HEK293 (cell line): ENCODE data around the gene CPLX3.
A peak's percentile ranks its signal among the peaks of the same experiment; 100 is the strongest.

Source experiments
- CTCF ChIA-PET: fragments of 350-600 bp; formaldehyde crosslinking; extraction: SDS; loops from one replicate; lab custom pipeline; 2021; ENCODE audit warnings: antibody characterized with exemption; lab: Yijun Ruan, JAX
- POLR2A ChIA-PET: fragments of 300-600 bp; formaldehyde crosslinking; extraction: SDS; loops from one replicate; lab custom pipeline; 2020; ENCODE audit warnings: antibody characterized with exemption, inconsistent platforms; lab: Yijun Ruan, JAX
- H3K27ac ChIP-seq: fragments of 200-500 bp; sonication (Bioruptor generic); 2 replicates; pipeline ENCODE4 v1.5.1; 2014; ENCODE audit warnings: low read depth, low read length, control low read depth, inconsistent platforms; ENCODE audit errors: extremely low read depth
- H3K36me3 ChIP-seq, 2 experiments: fragments of 200-500 bp in 1 of 2; sonication (Bioruptor generic) in 1 of 2; 1 replicate in 1 of 2; 2 replicates in 1 of 2; pipeline ENCODE4 v1.5.1; 2014 to 2017; ENCODE audit warnings: inconsistent platforms in 2 of 2, low read length in 2 of 2; ENCODE audit not compliant: control insufficient read depth in 2 of 2, insufficient read depth in 1 of 2
- H3K4me1 ChIP-seq: fragments of 200-500 bp; sonication (Bioruptor generic); 2 replicates; pipeline ENCODE4 v1.5.1; 2014; ENCODE audit warnings: mild to moderate bottlenecking, low read length, inconsistent platforms; ENCODE audit not compliant: control insufficient read depth, insufficient read depth
- H3K4me3 ChIP-seq: 2 replicates; pipeline ENCODE4 v1.5.1; 2011; ENCODE audit warnings: low read depth, mild to moderate bottlenecking, control low read depth, low read length, moderate library complexity
- H3K9me3 ChIP-seq: fragments of 200-500 bp; sonication (Bioruptor generic); 2 replicates; pipeline ENCODE4 v1.5.1; 2014; ENCODE audit warnings: low read depth, low read length, inconsistent platforms; ENCODE audit not compliant: control insufficient read depth, insufficient read depth
- ATF2 ChIP-seq: fragments of 450-650 bp; formaldehyde crosslinking; IDR thresholded peaks from 2 replicates; pipeline ENCODE4 v1.5.1; 2016; ENCODE audit warnings: missing biosample characterization, missing genetic modification characterization, low read depth
- MYNN ChIP-seq: fragments of 450-650 bp; formaldehyde crosslinking; IDR thresholded peaks from 2 replicates; pipeline ENCODE4 v1.5.1; 2016; ENCODE audit warnings: missing biosample characterization, missing genetic modification characterization, borderline replicate concordance
- RBAK ChIP-seq: fragments of 450-650 bp; formaldehyde crosslinking; IDR thresholded peaks from 2 replicates; pipeline ENCODE4 v1.5.1; 2016; ENCODE audit warnings: missing biosample characterization, missing genetic modification characterization
- TCF7L2 ChIP-seq: IDR thresholded peaks from 2 replicates; pipeline ENCODE4 v1.6.1; 2011; ENCODE audit warnings: low read depth, mild to moderate bottlenecking, inconsistent platforms, low read length, moderate library complexity, borderline replicate concordance
- ZBTB49 ChIP-seq: fragments of 450-650 bp; formaldehyde crosslinking; IDR thresholded peaks from 2 replicates; pipeline ENCODE4 v1.5.1; 2016; ENCODE audit warnings: missing biosample characterization, missing genetic modification characterization, low read depth
- ZNF324 ChIP-seq: fragments of 450-650 bp; formaldehyde crosslinking; IDR thresholded peaks from 2 replicates; pipeline ENCODE4 v1.5.1; 2016; ENCODE audit warnings: missing biosample characterization, missing genetic modification characterization
- ZNF362 ChIP-seq: fragments of 450-650 bp; formaldehyde crosslinking; IDR thresholded peaks from 2 replicates; pipeline ENCODE4 v1.5.1; 2016; ENCODE audit warnings: missing biosample characterization, missing genetic modification characterization
- ZNF449 ChIP-seq: fragments of 450-650 bp; formaldehyde crosslinking; IDR thresholded peaks from 2 replicates; pipeline ENCODE4 v1.5.1; 2017; ENCODE audit warnings: missing biosample characterization, mild to moderate bottlenecking, missing genetic modification characterization, moderate library complexity
- ZNF555 ChIP-seq: fragments of 450-650 bp; formaldehyde crosslinking; conservative IDR thresholded peaks from 2 replicates; pipeline ENCODE4 v1.5.1; 2017; ENCODE audit warnings: missing biosample characterization, mild to moderate bottlenecking, missing genetic modification characterization, inconsistent platforms
- ZNF600 ChIP-seq: fragments of 450-650 bp; formaldehyde crosslinking; IDR thresholded peaks from 2 replicates; pipeline ENCODE4 v1.5.1; 2016; ENCODE audit warnings: missing biosample characterization, missing genetic modification characterization
- ZNF768 ChIP-seq: fragments of 450-650 bp; formaldehyde crosslinking; IDR thresholded peaks from 2 replicates; pipeline ENCODE4 v1.5.1; 2018; ENCODE audit warnings: missing biosample characterization, mild to moderate bottlenecking, missing genetic modification characterization
- TF ChIP-seq, protein P1 (sequence below): fragments of 450-650 bp; formaldehyde crosslinking; IDR thresholded peaks from 2 replicates; pipeline ENCODE4 v1.5.1; 2016; ENCODE audit warnings: missing biosample characterization, missing genetic modification characterization
- TF ChIP-seq, protein P2 (sequence below): fragments of 450-650 bp; formaldehyde crosslinking; IDR thresholded peaks from 2 replicates; pipeline ENCODE4 v1.5.1; 2016; ENCODE audit warnings: missing biosample characterization, missing genetic modification characterization
- TF ChIP-seq, protein P3 (sequence below): fragments of 450-650 bp; formaldehyde crosslinking; IDR thresholded peaks from 2 replicates; pipeline ENCODE4 v1.5.1; 2016; ENCODE audit warnings: missing biosample characterization, missing genetic modification characterization
- TF ChIP-seq, protein P4 (sequence below): fragments of 450-650 bp; formaldehyde crosslinking; IDR thresholded peaks from 2 replicates; pipeline ENCODE4 v1.5.1; 2016; ENCODE audit warnings: missing biosample characterization, missing genetic modification characterization
- TF ChIP-seq, protein P5 (sequence below): fragments of 450-650 bp; formaldehyde crosslinking; IDR thresholded peaks from 2 replicates; pipeline ENCODE4 v1.5.1; 2016; ENCODE audit warnings: missing biosample characterization, missing genetic modification characterization

CPLX3 gene

GRCh38 chr15:74850393-74850792 is 24.0 kb downstream of the CPLX3 start (continued):
- no peak for TF ChIP-seq ZNF449 (tag by site-specific recombination)
- TF ChIP-seq ZBTB49 (tag by site-specific recombination), result no peak
- TF ChIP-seq, protein P1, sequence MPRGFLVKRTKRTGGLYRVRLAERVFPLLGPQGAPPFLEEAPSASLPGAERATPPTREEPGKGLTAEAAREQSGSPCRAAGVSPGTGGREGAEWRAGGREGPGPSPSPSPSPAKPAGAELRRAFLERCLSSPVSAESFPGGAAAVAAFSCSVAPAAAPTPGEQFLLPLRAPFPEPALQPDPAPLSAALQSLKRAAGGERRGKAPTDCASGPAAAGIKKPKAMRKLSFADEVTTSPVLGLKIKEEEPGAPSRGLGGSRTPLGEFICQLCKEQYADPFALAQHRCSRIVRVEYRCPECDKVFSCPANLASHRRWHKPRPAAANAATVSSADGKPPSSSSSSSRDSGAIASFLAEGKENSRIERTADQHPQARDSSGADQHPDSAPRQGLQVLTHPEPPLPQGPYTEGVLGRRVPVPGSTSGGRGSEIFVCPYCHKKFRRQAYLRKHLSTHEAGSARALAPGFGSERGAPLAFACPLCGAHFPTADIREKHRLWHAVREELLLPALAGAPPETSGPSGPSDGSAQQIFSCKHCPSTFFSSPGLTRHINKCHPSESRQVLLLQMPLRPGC (tag by site-specific recombination), result no peak
- TF ChIP-seq, protein P2, sequence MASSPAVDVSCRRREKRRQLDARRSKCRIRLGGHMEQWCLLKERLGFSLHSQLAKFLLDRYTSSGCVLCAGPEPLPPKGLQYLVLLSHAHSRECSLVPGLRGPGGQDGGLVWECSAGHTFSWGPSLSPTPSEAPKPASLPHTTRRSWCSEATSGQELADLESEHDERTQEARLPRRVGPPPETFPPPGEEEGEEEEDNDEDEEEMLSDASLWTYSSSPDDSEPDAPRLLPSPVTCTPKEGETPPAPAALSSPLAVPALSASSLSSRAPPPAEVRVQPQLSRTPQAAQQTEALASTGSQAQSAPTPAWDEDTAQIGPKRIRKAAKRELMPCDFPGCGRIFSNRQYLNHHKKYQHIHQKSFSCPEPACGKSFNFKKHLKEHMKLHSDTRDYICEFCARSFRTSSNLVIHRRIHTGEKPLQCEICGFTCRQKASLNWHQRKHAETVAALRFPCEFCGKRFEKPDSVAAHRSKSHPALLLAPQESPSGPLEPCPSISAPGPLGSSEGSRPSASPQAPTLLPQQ, result no peak

- H3K9me3 ChIP-seq, result no peaks in the 10 kb centered on the region
- no peak for TF ChIP-seq MYNN (tag by site-specific recombination)
- peak; percentile 89 for TF ChIP-seq ZNF600 (tag by site-specific recombination)
- H3K36me3 ChIP-seq, result peaks cover 26 to 71% of the 10 kb centered on the region in 2 experiments
- ChIA-PET POLR2A (no interaction called here), CTCF (interaction anchor here (0.6 to 1.3 kb wide), 2 partner anchors 52 to 136 kb away, joined by 3 read pairs; no protein-coding TSS in a partner anchor)
- no peak overlapping the region for H3K4me3 ChIP-seq
- peaks cover under 1% of the 10 kb centered on the region for H3K4me1 ChIP-seq
- no peak overlapping the region; the same call in 1 of the 2 replicates for H3K27ac ChIP-seq
Observed at GRCh38 chr15:74851960-74852359, 25.5 kb downstream of the CPLX3 start.

GRCh38 chr15:74854453-74855022 is 28.1 kb downstream of the CPLX3 start:
- H3K27ac ChIP-seq, result no peak overlapping the region
- POLR2A ChIA-PET, result interaction anchor here (2.1 kb wide), 1 partner anchor 52 kb away, joined by 5 read pairs; the partner anchor contains the start of gene FAM219B
- peaks cover 12 to 51% of the 10 kb centered on the region in 2 experiments for H3K36me3 ChIP-seq
- TF ChIP-seq ZNF362 (tag by site-specific recombination), result no peak
- TF ChIP-seq, protein P3, sequence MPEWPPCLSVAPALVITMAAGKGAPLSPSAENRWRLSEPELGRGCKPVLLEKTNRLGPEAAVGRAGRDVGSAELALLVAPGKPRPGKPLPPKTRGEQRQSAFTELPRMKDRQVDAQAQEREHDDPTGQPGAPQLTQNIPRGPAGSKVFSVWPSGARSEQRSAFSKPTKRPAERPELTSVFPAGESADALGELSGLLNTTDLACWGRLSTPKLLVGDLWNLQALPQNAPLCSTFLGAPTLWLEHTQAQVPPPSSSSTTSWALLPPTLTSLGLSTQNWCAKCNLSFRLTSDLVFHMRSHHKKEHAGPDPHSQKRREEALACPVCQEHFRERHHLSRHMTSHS, result no peak
- TF ChIP-seq RBAK (tag by site-specific recombination), result no peak
- TF ChIP-seq ZNF768 (tag by site-specific recombination), result no peak
- no peak for TF ChIP-seq ZNF555 (tag by site-specific recombination)
- no peak for TF ChIP-seq ATF2 (tag by site-specific recombination)
- TF ChIP-seq, protein P4, sequence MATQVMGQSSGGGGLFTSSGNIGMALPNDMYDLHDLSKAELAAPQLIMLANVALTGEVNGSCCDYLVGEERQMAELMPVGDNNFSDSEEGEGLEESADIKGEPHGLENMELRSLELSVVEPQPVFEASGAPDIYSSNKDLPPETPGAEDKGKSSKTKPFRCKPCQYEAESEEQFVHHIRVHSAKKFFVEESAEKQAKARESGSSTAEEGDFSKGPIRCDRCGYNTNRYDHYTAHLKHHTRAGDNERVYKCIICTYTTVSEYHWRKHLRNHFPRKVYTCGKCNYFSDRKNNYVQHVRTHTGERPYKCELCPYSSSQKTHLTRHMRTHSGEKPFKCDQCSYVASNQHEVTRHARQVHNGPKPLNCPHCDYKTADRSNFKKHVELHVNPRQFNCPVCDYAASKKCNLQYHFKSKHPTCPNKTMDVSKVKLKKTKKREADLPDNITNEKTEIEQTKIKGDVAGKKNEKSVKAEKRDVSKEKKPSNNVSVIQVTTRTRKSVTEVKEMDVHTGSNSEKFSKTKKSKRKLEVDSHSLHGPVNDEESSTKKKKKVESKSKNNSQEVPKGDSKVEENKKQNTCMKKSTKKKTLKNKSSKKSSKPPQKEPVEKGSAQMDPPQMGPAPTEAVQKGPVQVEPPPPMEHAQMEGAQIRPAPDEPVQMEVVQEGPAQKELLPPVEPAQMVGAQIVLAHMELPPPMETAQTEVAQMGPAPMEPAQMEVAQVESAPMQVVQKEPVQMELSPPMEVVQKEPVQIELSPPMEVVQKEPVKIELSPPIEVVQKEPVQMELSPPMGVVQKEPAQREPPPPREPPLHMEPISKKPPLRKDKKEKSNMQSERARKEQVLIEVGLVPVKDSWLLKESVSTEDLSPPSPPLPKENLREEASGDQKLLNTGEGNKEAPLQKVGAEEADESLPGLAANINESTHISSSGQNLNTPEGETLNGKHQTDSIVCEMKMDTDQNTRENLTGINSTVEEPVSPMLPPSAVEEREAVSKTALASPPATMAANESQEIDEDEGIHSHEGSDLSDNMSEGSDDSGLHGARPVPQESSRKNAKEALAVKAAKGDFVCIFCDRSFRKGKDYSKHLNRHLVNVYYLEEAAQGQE (tag by site-specific recombination), result no peak
- no peak for TF ChIP-seq ZNF600 (tag by site-specific recombination)
- TF ChIP-seq, protein P5, sequence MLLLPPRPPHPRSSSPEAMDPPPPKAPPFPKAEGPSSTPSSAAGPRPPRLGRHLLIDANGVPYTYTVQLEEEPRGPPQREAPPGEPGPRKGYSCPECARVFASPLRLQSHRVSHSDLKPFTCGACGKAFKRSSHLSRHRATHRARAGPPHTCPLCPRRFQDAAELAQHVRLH (tag by site-specific recombination), result no peak
- TF ChIP-seq ZNF324 (tag by site-specific recombination), result no peak
- TF ChIP-seq TCF7L2, result no peak

More at GRCh38 chr15:74854453-74855022, 28.1 kb downstream of the CPLX3 start:
- Histone ChIP-seq H3K4me3 (no peak overlapping the region), H3K4me1 (peaks cover 12% of the 10 kb centered on the region), H3K9me3 (no peaks in the 10 kb centered on the region)
- CTCF ChIA-PET, result interaction anchor here (0.6 to 1.0 kb wide), 2 partner anchors 79 to 84 kb away, joined by 3 to 4 read pairs; no protein-coding TSS in a partner anchor
